ENCODE results near the gene SLX4IP.
A peak's percentile ranks its signal among the peaks of the same experiment; 100 is the strongest.
"Not testable (repeated sequence)": the region's sequence is repeated elsewhere in the genome, so short reads cannot be mapped to it uniquely, and the experiment has no call there.

Gene SLX4IP

DNA sequence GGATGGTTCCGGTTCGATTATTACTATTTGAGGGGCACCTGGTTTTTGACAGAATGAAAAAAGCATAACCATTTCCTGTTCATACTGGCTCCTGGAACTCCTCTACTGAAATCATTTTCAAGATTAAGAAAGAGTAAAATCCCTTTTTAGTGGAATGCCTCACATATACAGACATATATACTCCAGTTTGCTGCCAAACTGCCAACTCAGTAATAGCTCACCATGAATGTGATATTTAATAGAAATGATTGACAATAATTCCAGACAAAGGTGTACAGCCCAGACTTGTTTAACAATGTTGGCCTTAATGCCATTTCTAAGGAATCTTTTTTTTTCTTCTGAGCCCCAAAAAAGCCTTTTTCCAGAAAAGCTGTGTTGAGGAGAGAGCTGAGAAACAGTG lies 145.6 kb downstream of the SLX4IP start:
- no peak for DNase-seq

DNA sequence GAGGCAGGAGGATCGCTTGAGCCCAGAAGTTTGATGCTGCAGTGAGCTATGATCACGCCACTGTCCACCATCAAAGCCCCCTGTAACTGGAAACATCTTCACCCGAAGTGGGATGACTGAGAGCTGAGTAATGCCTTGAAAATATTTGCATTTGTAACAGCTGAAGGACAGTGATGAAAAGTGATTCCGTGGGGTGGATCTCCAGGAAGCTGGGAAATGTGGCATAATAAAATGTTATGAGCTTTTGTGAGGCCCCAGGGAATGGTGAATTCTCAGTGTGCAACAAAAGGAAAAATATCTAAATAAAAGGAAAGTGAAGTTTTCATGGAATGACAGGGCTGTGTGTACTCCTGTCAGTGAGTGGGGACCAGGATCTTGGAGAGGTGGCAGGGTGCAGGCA lies 146.7 kb downstream of the SLX4IP start:
- DNase-seq, result no peak

DNA sequence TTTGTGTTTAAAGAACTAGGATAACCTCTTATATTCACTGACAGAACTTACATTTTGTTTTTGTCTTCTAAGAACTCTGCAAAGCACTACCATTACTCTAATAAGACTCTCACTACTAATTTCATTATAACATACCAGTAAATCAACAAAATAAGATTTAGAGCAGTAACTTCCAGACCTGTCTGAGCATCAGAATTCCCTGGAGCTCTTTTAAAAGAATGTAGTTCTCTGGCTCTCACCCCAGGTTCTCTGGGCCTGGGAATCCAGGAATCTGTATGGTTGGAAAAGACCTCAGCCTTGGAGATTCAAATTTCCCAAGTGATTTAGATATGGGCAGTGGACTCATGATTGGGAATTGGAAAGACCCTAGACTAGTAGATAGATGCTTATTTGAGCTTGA lies 149.3 kb downstream of the SLX4IP start:
- no peak for DNase-seq

DNA sequence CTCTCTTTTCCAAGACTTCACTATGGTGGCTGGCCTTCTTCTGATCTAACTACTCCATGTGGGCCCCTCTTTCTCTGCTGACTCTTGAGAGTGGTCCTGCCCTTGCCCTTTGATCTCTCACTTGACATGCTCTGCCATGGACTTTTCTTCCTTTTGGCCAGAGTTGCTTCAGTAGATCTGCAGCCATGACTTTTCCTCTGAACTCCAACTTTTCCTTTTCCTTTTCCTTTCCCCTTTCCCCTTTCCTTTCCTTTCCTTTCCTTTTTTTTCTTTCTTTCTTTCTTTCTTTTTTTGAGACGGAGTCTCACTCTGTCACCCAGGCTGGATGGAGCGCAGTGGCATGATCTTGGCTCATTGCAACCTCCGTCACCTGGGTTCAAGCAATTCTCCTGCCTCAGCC lies 150.2 kb downstream of the SLX4IP start:
- DNase-seq, result no peak

DNA sequence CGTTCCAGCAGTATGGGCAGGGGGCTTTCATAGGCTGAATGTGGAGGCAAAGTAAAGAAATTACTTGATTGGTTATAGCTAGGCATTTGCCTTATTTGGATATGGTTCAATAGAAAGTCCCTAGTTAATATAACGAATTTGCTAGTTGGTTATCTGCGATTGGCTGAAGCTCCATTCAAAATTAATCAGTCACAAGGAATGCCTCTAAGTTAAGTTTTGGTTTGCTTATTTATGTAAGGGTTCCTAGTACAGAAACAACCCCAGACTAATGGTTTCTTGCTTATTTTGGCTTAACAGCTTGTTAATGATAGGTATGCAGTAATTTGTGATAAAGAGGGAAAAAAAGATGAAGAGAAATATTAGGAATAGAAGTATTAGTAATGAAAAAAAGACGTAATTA lies 151.2 kb downstream of the SLX4IP start:
- no peak for DNase-seq

DNA sequence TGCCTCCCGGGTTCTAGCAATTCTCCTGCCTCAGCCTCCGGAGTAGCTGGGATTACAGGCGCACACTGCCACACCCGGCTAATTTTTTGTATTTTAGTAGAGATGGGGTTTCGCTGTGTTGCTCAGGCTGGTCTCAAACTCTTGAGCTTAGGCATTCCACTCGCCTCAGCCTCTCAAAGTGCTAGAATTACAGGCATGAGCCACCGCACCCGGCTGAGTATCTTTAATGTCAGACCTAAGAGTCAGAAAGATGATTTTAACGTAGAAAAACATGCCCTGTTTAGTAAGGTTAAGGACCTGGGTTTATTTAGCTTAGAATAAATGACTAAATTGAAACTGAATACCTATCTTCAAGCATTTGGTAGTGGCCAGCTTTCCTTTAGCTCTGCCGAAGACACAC lies 155.3 kb downstream of the SLX4IP start:
- not testable (repeated sequence) for DNase-seq

DNA sequence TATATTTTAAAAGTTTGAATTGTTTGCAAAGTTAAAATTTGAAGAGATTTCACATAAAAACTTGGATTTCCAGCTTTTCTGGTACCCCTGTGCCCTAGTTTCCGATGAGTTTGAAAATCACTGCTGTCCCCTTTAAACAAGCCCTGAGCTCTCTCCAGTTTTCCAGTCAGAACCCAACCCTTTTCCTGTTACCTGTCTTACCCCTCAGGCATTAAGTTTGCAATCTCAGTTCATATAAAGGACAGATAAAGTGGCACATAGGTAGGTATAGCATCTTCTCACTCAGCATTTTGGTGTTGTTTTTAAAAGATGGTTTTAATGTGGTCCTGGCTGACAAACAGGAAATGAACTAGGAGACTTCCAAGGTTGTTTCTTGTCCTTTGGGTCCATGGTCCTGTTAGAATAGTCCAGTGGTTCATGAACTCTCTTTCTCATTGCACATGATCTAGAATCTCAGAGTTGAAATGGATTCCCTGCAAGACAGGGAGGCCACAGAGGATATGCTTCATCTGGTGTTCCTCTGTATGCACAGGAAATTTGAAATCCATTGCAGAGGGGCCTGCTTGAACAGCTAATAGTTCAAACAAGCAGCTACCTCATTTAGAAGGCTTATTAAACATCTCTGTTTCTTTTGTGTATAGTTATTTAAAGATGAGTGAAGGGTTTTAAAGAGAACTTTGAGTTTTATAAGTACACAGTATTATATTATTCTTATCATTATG lies 156.0 kb downstream of the SLX4IP start:
- no peak for DNase-seq

DNA sequence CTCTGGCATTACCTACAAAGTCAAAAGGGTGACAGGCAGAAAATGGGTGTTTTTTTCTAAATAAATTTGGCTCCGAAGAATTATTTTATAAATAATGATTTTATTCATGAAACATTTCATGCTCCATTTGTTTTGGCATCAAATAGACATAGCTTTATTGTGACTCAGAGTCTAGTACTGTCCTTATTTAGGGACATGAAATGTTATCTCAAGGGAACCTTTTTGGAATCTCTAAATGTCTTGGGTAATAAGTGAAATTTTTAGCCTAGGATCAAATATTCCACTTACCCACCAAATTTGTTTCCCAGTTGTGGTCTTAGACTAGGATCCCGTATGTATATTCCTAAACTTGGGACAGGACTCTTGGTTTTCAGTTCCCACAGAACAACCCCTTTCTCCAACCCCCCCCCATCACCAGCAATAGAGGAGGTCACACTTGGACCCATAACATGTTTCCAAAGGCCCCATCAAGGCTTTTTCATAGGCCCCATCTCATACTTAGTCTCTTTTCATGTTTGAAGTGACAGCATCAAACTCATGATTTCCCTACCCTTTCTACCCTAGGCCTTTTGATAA lies 156.9 kb downstream of the SLX4IP start:
- DNase-seq, result no peak

DNA sequence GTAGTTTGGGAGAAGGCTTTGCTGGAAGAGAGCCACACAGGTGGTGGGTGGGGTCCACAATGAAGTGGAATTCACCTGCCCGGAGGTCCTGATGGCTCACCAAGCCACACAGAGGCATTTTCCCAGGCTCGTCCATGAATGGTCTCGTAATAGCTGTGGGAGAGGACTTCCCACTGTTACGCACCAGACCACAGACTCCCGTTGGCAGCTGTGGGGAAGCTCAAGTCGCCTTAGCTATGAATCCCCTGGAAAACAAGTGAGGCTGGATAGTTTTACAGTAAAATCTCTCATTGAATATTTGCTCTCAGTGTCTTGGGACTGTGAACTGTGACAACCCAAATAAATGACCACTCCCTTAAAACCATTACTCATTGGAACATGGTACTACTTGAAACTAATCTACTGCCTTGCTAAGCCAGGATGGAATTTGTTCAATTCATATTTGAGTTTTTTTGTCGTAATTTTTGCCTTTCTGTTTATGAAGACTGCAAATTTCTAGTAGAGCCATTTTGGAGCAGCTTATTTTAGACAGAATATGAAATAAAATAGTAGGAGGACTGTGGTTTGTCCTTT lies 159.3 kb downstream of the SLX4IP start:
- no peak for DNase-seq

DNA sequence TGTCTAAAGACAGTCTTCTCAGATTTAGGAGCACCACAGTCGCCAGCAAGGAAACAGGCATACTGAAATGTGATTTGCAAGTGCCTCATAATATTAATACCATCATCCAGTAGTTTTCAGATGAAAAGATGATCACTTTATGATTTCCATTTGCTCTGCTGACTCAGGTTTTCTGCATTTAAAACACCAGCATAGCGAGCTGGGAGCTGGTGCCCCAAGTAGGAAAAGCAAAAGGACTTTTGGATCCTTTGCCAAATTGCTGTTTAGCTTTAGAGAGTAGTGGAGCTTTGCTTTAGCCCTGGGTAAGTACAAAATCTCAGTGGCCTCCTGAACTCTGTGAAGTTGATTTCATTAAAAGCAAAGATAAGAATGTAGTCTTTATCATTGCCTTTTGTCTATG lies 160.2 kb downstream of the SLX4IP start:
- DNase-seq, result no peak

DNA sequence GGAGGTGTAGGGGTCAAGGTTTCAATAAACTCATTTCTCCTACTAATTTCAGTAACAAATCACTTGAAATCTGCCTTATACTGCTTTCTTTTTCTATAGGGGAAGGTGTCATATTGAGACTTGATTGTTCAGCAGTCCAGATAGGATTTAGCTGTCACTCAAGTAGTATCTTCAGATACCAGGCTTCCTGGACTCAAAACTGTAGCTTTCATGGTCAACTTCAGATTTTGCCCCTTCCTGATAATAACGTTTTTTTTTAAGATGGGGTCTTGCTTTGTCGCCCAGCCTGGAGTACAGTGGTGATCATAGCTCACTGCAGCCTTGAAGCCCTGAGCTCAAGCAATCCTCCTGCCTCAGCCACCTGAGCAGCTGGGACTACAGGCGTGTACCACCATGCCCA lies 160.9 kb downstream of the SLX4IP start:
- DNase-seq, result no peak

DNA sequence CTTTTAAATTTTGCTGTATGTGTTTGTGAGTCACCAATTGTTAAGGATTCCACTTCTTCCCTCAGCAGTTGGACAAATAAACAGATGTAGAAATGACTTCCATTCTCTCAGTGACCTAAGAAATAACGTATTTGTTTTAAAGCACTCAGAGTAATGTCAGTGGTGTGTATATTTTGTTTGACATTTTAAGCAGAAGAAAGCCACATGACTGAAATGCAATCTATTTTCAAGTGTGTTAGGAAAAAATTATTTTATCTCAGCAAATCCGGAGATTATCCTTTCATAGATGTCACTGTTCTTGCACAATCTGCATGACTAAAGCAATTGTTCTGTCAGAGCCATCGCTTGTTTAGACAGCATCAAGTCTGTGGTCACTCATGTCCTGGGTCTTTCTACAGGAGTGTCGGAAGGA lies 161.6 kb downstream of the SLX4IP start:
- DNase-seq, result no peak

DNA sequence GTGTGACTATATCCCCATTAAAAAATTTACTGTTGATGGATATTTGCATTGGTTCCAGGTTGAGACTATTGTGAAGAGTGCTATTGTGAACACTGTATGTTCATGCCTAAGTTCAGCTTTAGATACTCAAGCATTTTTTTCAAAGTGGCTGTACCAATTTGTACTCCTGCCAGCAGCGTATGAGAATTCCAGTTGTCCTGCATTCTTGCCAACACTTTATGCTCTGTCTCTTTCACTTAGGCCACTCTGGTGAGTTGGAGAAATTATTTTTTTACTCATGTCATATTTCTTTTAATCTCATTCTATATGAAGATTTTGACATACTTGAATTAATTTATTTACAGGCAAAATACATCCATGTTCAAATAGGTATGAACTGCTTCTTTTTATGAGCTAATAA lies 162.5 kb downstream of the SLX4IP start:
- DNase-seq, result no peak

DNA sequence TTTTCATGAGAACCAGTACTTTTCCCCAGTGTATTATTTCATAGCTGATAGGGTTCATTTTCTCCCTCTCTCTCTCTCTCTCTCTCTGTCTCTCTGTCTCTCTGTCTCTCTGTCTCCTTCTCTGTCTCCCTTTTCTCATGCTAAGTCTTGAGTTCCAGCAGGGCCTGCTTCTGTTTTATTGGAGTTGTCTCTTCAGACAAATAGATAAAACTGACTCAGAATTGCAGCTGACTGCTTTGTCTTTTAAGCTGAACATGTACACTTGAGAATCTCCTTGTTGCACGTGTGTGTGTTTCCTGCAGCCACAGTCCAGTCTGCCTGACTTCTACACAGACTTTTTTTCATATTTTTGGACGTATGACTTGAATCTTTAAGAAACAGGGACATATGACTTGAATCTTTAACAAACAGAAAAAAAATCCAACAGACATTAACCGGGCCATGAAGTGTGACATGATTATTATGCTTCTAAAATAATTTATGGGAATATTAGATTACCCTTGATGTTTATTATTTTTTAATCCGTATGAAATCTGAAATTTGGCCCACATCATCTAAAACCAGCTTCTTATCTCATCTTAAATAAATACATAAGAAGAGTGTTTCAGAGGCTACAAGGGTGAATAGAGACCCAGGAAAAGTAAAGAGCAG lies 167.2 kb downstream of the SLX4IP start:
- DNase-seq, result no peak

DNA sequence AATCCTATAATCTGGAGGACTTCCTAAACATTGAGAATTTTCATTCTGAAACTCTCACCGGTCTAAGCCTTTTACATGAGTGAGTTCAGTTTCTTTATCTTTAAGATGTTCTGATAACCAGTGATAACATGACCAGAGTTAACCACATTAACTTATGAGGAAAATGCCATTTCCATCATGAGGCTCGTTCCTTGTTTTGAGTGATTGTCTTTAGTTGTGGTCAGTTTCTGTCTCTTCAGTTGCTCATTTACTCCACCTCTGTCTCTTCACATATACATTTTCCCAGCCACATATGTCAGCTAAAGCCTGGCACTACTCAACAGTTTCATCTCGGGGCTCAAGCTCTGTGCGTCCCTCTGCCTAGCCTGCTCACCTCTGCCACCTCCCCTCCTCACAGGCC lies 168.3 kb downstream of the SLX4IP start:
- DNase-seq, result peak; percentile 69

DNA sequence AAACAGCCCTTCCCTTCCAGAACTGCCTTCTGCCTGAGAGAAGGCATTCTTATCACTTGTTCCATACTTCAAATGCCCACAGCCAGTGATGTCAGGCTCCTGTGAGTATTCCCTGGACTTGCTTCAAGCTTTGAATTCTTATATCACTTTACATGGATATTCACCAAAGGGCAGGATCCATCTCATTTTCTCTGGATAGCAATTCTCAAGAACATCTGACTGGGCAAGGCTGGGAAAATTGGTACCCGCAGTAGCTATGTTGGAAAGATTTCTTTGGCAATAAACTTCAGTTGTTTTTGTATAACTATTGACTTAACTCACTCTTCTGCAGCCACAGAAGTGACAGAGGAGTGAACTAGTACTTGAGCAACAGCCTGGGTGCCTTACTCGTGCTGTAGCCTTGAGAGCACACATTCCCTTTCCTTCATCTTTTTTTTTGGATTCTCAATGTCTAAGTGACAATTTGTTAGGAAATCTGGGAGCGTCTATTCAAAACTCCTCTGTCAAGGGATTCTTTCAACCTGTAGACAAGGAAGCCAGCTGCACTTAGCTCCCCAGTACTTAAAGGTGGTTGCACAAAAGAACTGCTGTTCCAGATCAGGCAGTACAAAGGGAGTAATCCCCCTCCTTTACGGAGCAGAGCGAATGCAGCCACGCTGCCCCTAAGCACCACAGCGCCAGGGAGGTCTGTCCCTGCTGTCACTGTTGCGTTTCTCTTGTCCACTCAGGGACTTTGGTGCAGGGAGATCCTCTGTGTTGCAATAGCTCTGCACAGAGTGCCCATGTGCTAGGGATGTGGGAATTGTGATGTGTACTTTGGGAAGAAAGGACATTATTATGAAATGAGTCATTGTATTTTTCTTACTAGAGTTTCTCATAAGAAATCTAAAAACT lies 169.1 kb downstream of the SLX4IP start:
- no peak for DNase-seq

DNA sequence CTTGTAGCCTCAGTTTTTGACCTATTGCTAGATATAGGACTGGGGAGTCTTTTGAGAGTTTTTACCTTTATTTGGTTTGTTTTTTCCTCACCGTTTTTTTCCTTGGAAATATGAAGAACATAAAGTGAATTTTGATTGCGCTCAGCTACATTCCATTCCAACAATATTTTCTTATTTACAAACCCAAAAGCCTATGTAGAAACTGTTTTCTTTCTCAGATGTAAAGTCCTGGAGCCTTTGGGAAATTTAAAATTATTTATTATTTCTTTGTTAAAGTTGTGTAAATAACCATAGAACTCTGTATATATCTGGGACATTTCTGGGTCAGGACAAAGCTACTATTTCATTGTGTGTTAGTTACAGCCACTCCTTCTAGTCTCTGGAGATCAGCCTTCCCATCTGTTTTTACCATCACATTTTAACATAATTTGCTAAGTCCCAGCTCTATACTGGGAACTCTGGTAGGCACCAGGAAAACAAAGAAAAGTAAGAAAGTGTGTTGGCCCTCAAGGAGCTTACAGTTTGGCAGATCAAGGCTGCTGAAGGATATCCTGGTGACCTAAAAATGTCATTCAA lies 169.8 kb downstream of the SLX4IP start:
- DNase-seq, result no peak

DNA sequence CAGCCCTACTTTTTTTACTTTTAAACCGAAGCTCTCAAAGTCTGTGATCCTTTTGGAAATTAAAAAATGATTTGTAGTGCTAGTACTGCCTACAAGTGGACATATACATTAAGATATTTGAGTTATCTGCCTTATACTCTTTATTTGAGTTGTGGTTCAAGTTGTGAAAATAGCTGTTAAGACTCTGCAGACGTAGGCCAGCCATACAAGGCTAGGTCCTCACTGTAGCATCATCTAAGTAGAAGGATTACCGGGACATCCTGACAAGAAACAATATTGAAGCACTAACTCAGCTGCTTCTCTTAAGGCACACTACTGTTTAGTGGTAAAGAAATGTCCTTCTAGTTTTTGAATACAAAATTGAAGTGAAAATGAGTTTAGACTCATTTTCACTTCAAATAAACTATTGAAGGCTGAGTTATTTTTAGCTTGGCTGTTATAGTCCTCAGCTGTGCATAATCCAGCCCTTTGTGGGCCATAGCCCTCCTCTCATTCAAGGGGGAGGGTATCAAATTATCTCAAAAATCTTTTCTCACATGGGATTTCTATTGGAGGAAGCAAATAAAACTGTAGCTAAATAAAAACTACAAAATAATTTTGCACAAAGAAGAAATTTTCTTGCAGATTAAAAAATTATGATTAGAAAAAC lies 170.6 kb downstream of the SLX4IP start:
- DNase-seq, result no peak

DNA sequence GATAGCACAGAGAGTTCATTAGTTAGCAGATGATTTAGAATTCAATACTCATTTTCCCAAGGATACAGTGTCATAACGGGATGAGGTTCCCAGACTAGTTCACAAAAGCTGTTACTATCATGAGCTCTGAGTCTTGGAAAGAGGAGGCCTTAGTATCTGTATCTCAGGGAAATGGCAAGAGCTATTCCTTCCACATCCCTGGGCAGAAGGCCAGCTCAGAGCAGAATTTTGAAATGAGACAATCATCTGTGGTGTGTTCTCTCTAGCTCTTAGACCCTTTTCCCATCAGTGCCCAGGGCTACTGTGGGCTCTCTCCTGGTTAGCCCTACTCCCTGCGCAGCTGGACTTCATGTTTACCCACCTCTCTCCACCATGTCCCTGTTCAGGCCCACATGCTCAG lies 174.2 kb downstream of the SLX4IP start:
- DNase-seq, result no peak

DNA sequence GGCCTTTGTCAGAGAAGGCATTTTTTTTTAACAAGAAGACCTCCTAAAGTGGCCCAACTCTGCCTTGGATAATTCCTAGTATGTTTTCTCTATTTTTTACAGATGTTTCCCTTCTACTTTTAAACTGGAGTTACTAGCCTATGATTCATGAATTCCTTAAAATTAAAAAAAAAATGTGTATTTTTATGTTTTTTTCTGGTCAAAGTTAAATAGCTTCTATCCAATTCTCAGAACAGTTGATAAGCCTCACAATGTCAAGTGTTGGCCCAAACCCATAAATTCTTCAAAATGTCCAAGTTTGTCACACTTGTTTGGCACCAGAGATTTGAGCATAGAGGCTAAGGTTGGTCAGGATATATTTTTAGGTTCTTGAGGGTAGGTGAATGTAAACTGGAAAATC lies 174.7 kb downstream of the SLX4IP start:
- no peak for DNase-seq

DNA sequence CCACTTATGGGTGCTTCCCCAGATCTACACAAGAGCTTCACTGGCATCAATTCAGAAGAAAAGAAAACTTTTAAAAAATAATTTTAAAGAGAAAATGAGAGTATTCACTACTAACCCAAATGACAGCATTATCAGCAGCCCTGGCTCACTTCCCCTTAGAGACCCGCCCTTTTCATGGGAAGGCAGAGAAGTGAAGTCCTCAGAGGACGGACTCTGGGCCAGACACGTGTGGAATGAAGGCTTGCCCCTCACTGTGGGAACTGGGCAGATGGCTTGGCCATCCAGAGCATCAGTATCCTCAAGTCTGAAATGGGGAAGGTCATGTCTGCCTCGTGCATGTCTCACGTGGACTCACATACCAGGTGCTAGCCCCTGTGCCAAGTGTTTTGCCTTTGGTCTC lies 175.1 kb downstream of the SLX4IP start:
- no peak for DNase-seq

DNA sequence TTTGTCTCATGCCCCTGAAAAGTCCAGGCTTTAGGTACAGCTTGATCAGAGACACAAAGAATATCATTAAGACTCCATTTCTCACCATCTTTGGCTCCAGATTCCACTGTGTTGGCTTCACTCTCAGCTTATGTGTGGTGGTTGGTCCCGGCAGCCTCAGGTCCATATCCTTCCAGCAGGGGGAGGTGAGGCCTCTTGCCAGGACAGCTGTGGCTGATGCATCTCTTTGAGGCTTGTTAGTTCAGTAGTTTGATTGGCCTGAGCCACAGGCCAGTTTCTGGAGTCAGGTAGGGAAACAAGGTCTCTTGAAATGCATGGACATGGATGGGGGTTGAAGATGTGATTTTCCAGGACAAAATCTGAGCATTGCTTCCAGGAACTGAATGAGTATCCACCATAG lies 176.3 kb downstream of the SLX4IP start:
- DNase-seq, result no peak

Data from activated CD4-positive, alpha-beta T cell treated with anti-CD3 and anti-CD28 coated beads, Interleukin-2, amount 50 U/mL, for 16 hours (primary cell).